Ovary (tissue), 3 donors: ENCODE data around the gene ALDOB.

Experiments used
- CTCF ChIP-seq, 3 donors: fragments of 450-650 bp in 2 of 3; fragments of 200-600 bp in 1 of 3; IDR thresholded peaks; one replicate each; pipeline versions ENCODE4 v1.5.1 to v1.8.0; 2016 to 2022; ENCODE audit warnings: antibody characterized with exemption in 3 of 3, mild to moderate bottlenecking in 1 of 3
- POLR2A ChIP-seq: fragments of 450-650 bp; IDR thresholded peaks from one replicate; pipeline ENCODE4 v1.6.1; 2017; ENCODE audit warnings: antibody characterized with exemption, mild to moderate bottlenecking, moderate library complexity
- donor health status: DM: no; HTN: no; CAD: no.

GRCh38 chr9:101432740-101433139 lies 2.8 kb downstream of the ALDOB start:
- TF ChIP-seq POLR2A (no peak), CTCF (IDR thresholded peaks at IDR 0.05) (no peak)
